Epithelial cell of prostate (primary cell): Measurements from ENCODE around the gene ATP6V1C2.
"Not testable (repeated sequence)": the region's sequence is repeated elsewhere in the genome, so short reads cannot be mapped to it uniquely, and the experiment has no call there.

ENCODE experiments used
- DNase-seq: peaks from one replicate; pipeline ENCODE4 v3.0.0-alpha.2; 2011; ENCODE audit warnings: low read depth, low spot score
- H3K27ac ChIP-seq: fragments of 450-650 bp; 2 replicates; pipeline ENCODE4 v1.5.1; 2017; ENCODE audit warnings: mild to moderate bottlenecking

ATP6V1C2 gene

GRCh38 chr2:10810202-10811161 lies 89.1 kb downstream of the ATP6V1C2 start:
- H3K27ac ChIP-seq = no peak overlapping the region

DNA sequence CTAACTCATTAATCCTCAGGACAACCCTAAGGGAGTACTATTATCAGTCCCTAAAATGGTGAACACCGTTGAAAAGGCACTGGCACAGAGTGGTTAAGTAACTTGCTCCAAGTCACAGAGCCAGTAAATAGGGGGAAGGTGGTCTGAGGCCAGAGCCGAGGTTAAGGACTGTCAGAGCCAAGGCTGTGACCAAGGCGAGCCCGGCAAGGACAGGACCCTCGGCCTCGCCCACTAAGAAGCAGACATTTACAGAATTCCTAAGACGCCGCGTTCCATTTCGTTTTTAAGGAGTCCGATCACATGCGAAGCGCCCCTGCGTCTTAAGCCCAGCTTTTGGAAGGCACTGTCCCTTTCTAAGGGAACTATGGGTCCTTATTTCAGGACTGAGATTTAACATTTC lies 90.1 kb downstream of the ATP6V1C2 start:
- peak overlapping the region; percentile 66 for H3K27ac ChIP-seq
- no peak for DNase-seq

More at GRCh38 chr2:10810202-10811161, 89.1 kb downstream of the ATP6V1C2 start:
- no peak for DNase-seq

GRCh38 chr2:10812362-10813162 lies 91.1 kb downstream of the ATP6V1C2 start, which contains the start of gene PDIA6:
Gene PDIA6 (minus strand): TSS chr2:10812785. CDS start chr2:10812696, 89 bp downstream.
- peak; percentile 62 for DNase-seq
- H3K27ac ChIP-seq = peak within 1 kb of the TSS; percentile 66

DNA sequence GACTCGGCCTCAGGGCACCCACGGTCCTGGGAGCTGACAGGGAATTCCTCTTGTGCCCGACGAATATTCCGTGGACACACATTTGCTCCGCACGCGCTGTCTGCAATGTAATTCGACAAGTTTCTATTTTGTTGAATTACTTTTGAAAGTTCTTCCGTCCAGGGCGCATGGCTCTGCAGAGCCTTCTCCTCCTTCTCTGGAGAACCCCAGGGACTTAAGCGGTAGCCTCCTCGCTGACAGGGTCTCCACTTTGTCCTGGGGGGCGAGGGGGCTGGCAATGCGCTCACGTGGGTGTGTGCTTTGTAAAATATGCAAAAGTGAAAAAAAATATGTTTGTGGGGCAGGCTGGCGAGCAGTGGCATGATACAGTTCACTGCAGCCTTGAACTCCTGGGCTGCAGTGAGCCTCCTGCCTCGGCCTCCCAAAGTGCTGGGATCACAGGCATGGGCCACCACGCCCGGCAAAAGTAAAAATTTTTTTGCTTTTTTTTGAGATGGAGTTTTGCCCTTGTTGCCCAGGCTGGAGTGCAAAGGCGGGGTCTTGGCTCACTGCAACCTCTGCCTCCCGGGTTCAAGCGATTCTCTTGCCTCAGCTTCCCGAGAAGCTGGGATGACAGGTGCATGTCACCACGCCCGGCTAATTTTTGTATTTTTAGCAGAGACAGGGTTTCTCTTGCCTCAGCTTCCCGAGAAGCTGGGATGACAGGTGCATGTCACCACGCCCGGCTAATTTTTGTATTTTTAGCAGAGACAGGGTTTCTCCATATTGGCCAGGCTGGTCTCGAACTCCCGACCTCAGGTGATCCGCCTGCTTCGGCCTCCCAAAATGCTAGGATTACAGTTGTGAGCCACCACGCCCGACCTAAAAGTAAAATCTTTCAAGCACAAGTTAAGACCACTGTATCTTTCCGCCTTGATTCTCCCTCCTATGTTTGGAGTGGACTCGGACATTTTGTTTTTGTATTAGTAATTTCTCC lies 92.0 kb downstream of the ATP6V1C2 start:
- DNase-seq, H3K27ac ChIP-seq: not testable (repeated sequence)

DNA sequence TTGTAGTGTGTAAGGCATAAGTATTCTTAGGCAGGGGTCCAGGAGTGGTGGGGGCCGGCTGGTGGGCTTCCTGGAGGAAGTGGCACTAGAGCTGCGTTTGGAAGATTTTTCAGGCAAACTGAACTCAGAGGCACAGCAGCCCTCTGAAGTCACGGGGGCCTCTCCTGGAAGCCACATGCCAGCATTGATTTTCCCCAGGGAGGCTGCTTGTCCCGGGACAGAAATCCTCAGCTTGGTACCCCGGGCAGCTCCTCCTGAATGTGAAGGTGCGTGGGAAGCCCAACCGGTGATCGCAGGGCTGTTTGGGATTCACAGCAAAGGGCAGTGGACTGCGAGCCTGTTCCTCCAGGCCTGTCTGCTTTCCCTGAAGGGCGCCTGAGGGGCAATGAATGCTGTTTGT lies 92.7 kb downstream of the ATP6V1C2 start:
- H3K27ac ChIP-seq = no peak overlapping the region
- no peak for DNase-seq

GRCh38 chr2:10814571-10815331 lies 93.3 kb downstream of the ATP6V1C2 start:
- no peak for DNase-seq
- H3K27ac ChIP-seq = no peak overlapping the region

DNA sequence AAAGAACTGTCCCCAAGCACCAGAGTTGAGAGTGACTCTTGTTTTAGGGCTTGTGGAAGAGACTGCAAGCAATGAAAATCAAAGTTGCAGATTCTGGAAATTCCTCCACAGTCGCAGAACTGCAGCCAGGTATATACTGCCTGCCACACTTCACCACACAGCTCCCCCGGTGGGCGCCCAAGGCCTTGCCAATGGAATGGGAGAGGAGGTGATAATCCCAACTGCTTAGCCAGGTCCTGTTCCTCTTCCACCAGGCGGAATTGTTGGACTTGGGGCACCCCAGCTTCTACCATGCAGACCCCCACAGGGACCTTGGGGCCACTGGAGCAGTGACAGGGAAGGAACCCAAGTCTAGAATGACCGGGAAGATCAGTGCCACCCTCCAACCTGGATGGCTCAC lies 96.0 kb downstream of the ATP6V1C2 start:
- DNase-seq = no peak
- no peak overlapping the region for H3K27ac ChIP-seq

GRCh38 chr2:10818305-10818704 lies 96.9 kb downstream of the ATP6V1C2 start:
- H3K27ac ChIP-seq, DNase-seq: not testable (repeated sequence)

DNA sequence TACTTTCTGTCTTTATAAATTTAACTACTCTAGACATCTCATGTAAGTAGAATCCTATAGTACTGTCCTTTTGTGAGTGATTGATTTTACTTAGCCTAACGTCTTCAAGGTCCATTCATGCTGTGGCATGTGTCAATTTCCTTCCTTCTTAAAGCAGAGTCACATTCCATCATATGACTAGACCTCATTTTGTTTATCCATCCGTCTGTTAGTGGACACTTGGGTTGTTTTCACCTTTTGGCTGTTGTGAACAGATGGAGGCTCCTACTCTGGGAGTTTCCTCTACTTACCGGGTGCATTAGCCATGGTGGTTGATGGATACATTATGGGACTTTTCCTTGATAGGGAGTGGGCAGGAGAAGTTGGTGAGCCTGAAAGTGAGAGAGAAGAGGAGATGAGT lies 97.6 kb downstream of the ATP6V1C2 start:
- no peak for DNase-seq
- H3K27ac ChIP-seq = no peak overlapping the region

DNA sequence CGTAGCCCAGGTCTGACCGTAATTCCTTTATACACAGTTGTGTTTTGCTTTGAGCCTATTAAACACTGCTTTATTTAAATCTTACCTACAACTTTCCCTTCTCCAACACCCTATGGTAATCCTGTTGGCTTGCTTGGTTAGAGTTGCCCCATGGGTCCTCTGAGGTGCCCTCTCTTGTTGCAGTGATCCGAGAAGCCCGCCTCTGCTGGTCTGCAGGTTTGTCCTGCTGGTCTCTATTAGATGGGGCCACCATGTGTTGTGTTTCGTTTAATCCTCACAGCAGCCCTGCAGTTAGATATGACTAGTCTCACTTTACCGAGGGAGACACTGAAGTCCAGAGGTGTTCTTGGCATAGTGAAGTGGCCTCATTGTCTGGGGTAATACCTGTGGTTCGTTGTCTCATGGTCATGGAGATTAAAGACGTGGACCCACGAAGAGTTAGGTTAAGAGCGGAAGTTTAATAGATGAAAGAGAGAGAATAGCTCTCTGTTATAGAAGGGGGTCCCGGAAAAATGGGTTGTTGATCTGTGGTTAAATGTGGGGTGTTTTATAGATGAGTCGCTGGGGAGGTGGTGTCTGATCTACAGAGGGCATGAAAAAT lies 98.4 kb downstream of the ATP6V1C2 start:
- H3K27ac ChIP-seq = no peak overlapping the region
- DNase-seq = no peak

GRCh38 chr2:10820562-10820961 lies 99.1 kb downstream of the ATP6V1C2 start:
- H3K27ac ChIP-seq = no peak overlapping the region
- no peak for DNase-seq

DNA sequence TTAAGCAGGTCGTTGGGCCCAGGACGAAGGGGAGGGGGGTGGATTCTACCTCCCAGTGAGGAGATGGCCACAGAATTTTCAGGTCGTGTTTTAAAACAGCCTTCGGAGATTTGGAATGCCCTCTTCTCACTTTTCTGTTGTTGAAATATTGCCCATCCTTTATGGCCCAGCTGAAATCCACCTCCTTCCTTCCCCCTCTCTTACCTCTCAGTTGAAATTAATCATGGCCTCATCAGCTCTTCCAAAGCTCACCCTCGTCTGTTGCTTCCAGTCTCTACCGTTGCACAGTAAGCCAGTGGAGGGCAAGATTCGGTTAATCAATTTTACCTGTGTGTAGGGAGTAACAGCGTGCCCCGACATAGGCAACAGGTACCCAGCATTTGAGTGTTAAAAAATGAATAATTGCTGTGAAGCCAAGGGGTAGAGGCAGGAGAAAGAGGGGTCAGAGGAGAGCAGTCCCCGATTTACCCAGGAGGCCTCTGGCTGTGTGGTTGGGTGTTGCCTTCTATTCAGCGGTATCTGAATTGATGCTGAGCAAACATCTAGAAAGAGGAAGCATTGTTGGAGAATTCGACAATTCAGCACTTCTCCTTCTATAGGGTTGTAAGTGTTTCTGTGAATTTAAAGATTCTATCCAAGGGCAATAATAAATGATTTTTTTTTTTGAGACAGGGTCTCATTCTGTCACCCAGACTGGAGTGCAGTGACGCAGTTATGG lies 99.7 kb downstream of the ATP6V1C2 start:
- DNase-seq = no peak

GRCh38 chr2:10824191-10824590 lies 102.8 kb downstream of the ATP6V1C2 start:
- H3K27ac ChIP-seq = no peak overlapping the region
- DNase-seq = no peak

More for the DNA sequence above, 99.7 kb downstream of the ATP6V1C2 start:
- no peak overlapping the region for H3K27ac ChIP-seq

GRCh38 chr2:10826026-10826425 lies 104.6 kb downstream of the ATP6V1C2 start:
- no peak for DNase-seq
- H3K27ac ChIP-seq = no peak overlapping the region

DNA sequence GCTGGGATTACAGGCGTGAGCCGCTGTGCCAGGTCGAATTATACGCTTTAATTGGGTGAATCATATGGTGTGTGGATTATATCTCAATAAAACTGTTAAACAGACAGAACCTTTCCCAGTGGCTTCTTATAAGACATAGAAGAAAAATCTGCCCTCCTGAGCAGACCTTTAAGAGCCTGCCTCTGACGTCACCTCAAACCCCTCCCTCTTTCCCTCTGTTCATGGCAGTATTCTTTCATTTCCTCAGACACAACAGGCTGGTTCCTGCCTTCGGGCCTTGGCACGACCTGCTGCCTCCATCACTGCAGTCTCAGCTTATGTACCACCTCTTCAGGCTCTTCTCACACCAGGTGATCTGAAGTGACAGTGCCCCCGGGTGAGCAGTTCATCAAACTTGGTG lies 105.2 kb downstream of the ATP6V1C2 start:
- no peak for DNase-seq
- no peak overlapping the region for H3K27ac ChIP-seq

DNA sequence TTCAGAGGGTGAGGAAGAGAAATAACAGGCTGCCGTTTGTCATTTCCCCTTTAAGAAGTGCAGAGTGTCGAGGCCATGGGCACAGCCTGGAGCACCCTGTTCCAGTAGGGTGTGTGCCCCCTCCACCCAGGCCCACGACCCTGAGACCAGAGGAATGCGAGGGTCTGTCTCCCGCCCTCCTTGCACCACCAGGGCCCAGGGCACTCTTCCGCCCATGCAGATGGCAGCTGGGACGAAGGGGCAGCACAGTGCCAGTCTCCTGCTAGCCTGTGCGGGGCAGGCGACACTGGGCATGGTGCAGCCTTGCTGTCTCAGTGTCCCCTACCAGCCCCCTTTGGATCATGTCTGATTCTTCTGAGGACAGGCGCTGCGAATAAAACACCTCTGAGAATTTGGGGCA lies 106.9 kb downstream of the ATP6V1C2 start:
- H3K27ac ChIP-seq = no peak overlapping the region
- no peak for DNase-seq

GRCh38 chr2:10829299-10829698 lies 107.9 kb downstream of the ATP6V1C2 start:
- DNase-seq = no peak
- no peak overlapping the region for H3K27ac ChIP-seq

DNA sequence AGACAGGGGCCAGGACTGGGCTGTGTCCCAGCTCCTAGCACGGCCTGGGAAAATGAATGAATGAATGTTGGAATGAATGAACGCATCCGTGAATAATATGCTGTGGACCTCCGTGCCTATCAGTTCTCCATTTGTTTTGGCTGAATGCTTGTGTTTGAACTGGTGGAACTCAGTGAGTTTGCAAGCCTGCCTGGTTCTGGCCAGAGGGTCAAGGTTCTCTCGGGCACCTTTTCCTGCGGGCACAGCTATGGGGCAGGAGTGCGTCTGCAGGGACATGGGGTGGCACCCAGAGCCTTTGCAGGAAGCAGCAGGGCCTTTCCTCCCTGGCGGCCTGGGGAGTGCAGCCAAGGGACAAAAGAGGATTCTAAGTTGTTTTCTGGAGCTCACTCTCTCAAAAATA lies 108.8 kb downstream of the ATP6V1C2 start:
- H3K27ac ChIP-seq = no peak overlapping the region
- no peak for DNase-seq
